GM18861 (cell line): ENCODE measurements around the gene PABPC5.

Experiments used
- ATAC-seq: cut with Tn5 transposase; IDR thresholded peaks from one replicate; pipeline ENCODE4 v1.9.1; 2021; ENCODE audit not compliant: unreplicated experiment

PABPC5 gene

GRCh38 chrX:91434351-91435168, at the start of gene PABPC5:
Gene PABPC5 (plus strand): TSS chrX:91434839. CDS start chrX:91435578, 739 bp downstream.
- ATAC-seq = no peak

DNA sequence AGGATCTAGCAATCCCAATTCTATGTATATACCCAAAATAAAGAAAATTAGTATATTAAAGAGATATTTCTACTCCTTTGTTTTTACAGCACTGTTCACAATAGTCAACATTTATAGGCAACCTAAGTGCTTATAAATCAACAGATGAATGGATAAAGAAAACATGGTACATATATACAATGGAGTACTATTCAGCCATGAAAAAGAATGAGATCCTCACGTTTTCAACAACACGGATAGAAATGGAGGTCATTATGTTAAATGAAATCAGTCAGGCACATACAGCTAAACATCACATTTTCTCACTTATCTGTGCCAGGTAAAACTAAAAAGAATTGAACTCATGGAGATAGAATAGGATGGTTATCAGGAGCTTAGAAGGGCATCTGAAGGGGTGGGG, 45.6 kb upstream of the PABPC5 start:
- ATAC-seq = no peak

DNA sequence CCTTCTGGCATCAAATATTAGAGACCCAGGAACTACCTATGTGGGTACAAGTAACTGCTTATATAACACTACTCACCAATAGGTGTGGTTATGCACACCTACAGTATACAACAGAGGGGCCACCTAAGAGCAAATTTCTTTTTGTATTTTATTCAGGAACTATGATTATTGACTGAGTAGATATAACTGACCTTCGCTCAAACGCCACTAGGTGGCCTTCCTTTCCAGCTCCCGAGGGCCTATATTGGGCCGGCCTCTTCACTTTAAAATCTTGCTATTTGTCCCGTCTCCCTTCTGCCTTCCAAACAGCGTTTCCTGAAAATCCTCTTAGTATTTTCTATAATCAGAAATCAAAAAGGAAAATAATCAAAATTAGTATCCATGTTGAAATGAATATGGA, 19.9 kb upstream of the PABPC5 start:
- ATAC-seq = no peak

- no peak for ATAC-seq
Observed at GRCh38 chrX:91435395-91435794, 756 bp downstream of the PABPC5 start.
